HG03342 (cell line): Measurements from ENCODE around the gene RAB4B.
"Not testable (repeated sequence)": the region's sequence is repeated elsewhere in the genome, so short reads cannot be mapped to it uniquely, and the experiment has no call there.

Experiments used
- ATAC-seq: cut with Tn5 transposase; IDR thresholded peaks from one replicate; pipeline ENCODE4 v1.9.1; 2021; ENCODE audit warnings: mild to moderate bottlenecking, moderate library complexity; ENCODE audit not compliant: unreplicated experiment

RAB4B gene

GRCh38 chr19:40776932-40777644, 959 bp upstream of the RAB4B start:
- peak; percentile 61 for ATAC-seq

- no peak for ATAC-seq
Measured at GRCh38 chr19:40777645-40777936, 456 bp upstream of the RAB4B start.

- no peak for ATAC-seq
Measured at GRCh38 chr19:40778706-40779284, 748 bp downstream of the RAB4B start.

GRCh38 chr19:40780582-40780981, 2.5 kb downstream of the RAB4B start:
- ATAC-seq, result no peak

GRCh38 chr19:40781140-40781539, 3.1 kb downstream of the RAB4B start:
- ATAC-seq, result no peak

- ATAC-seq, result no peak
Measured at GRCh38 chr19:40783711-40784110, 5.7 kb downstream of the RAB4B start.

GRCh38 chr19:40784146-40784545, 6.1 kb downstream of the RAB4B start:
- ATAC-seq, result not testable (repeated sequence)

GRCh38 chr19:40785526-40785925, 7.5 kb downstream of the RAB4B start:
- ATAC-seq, result no peak

- ATAC-seq, result no peak
Measured at GRCh38 chr19:40786060-40787037, 8.3 kb downstream of the RAB4B start.

- ATAC-seq, result no peak
Measured at GRCh38 chr19:40791349-40791748, 13.3 kb downstream of the RAB4B start.

- ATAC-seq, result no peak
Measured at GRCh38 chr19:40791996-40792395, 13.9 kb downstream of the RAB4B start.

GRCh38 chr19:40797166-40797962, 19.3 kb downstream of the RAB4B start:
- no peak for ATAC-seq

GRCh38 chr19:40797963-40798682, 20.1 kb downstream of the RAB4B start:
- peak; percentile 22 for ATAC-seq

GRCh38 chr19:40798683-40799557, 20.9 kb downstream of the RAB4B start, which contains the start of gene EGLN2:
EGLN2 (plus strand) TSS chr19:40799191; CDS start chr19:40800573, 1,382 bp downstream.
- peak; percentile 74 for ATAC-seq

GRCh38 chr19:40799558-40800338, 21.7 kb downstream of the RAB4B start:
- no peak for ATAC-seq

GRCh38 chr19:40800339-40800996, 22.4 kb downstream of the RAB4B start:
- no peak for ATAC-seq

GRCh38 chr19:40800997-40801377, 22.9 kb downstream of the RAB4B start:
- ATAC-seq, result no peak
